ENCODE measurements around the gene TRMT44.
A peak's percentile ranks its signal among the peaks of the same experiment; 100 is the strongest.

The TRMT44 gene

DNA sequence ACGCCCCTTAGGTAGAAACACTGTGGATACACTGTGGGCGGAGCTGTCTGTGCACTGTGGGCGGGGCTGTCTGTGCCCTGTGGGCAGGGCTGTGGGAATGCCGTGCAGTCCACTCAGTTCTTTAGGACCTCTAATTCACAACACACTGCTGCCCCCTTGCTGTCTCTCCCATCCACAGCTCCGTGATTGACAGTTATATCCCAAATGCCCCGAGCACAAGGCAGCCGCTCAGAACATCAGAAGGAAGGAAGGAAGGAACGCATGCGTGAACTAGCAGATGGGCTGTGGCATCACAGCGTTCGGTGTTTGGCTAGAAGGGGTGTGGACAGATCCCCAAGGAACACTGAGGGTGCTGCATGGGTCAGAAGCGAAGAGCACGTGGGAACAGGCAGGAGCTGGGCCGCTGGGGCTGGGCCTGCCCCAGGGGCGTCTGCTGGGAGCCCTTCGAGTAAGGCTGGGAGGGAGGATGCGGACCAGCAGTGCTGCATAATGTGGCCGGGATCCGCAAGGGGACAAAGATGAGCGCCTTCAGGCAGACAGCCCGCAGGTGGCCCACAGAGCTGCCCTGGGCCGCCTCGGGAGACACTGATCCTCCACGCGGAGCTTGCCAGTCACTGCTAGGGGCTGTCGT lies 29.8 kb upstream of the TRMT44 start:
- POLR2A ChIA-PET, result interaction anchor here (1.4 kb wide), 1 partner anchor 169 kb away, joined by 4 read pairs; no protein-coding TSS in a partner anchor
- H3K4me3 ChIP-seq (ENCODE audit: control insufficient read depth in 1 of 7, extremely low read depth in 1 of 7, insufficient read depth in 4 of 7, low read depth in 2 of 7, low read length in 6 of 7), result no peak overlapping the region
- no peaks in the 10 kb centered on the region for H3K9me3 ChIP-seq (ENCODE audit: control extremely low read depth in 1 of 5, control insufficient read depth in 4 of 5, insufficient read depth in 2 of 5, low read depth in 1 of 5, low read length in 4 of 5)
- peaks cover 0 to 12% (median 2%) of the 10 kb centered on the region in 4 experiments for H3K4me1 ChIP-seq (ENCODE audit: control extremely low read depth in 1 of 4, control insufficient read depth in 4 of 4, insufficient read depth in 4 of 4, low read length in 3 of 4)
- H3K27ac ChIP-seq (ENCODE audit: insufficient read depth in 1 of 2, low read depth in 1 of 2, low read length in 2 of 2, poor library complexity in 1 of 2, severe bottlenecking in 2 of 2), result no peak overlapping the region
- H3K36me3 ChIP-seq (ENCODE audit: control insufficient read depth in 4 of 4, insufficient read depth in 4 of 4, low read length in 3 of 4), result peaks cover 4 to 59% (median 34%) of the 10 kb centered on the region in 4 experiments
- H3K27me3 ChIP-seq (replicated peaks in 2 of 5; ENCODE audit: control insufficient read depth in 4 of 5, insufficient read depth in 5 of 5, low read length in 4 of 5), result no peaks in the 10 kb centered on the region
- DNase-seq, result peak; percentile 61 to 71 (median 61)
- 74% methylated on average over 24 of the region's 26 CpGs for WGBS (ENCODE audit: insufficient coverage)
- CTCF ChIA-PET, result interaction anchor here (0.6 to 4.3 kb wide), 15 partner anchors 9 to 234 kb away, joined by 3 to 28 read pairs (median 5); no protein-coding TSS in a partner anchor

DNA sequence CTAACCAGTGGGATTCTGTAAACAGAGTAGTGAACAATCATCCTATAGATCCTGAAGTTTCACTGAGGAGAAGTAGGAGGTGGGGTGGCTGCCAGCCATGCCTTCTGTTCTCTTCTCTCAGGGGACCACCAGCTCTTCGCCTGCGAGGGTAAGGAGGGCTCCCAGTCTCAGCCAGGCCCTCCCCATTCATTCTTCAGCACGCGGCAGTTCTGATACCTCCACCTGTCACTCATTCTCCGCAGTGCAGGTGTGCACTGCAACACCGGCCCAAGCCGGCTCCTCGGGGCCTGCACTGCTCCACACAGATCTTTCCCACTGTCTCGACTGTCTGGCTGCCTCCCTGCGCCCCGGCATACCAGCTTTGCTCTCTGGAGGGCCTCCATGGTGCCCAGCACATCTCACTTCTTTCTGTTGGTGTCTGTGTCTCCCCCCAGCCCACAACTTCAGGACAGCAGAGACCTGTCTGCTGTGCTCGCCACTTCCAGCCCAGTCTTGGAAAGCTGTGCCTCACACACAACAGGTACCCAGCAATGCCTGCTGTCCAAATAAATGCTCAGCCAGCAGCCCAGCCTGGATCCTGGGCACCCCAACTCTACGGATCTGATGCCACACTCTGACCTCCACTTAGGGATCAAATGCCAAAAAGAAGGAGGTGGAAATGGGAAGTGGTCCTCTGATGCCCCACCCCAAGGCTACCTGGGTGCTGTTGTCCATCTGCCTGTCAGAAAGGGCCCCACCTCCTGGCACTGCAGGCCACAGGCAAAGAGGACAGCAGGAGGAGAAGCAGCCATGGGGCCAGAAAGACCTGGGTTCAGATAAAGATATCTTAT lies 29.0 kb upstream of the TRMT44 start:
- H3K36me3 ChIP-seq (ENCODE audit: control insufficient read depth in 4 of 4, insufficient read depth in 4 of 4, low read length in 3 of 4), result peaks cover 3 to 58% (median 34%) of the 10 kb centered on the region in 4 experiments
- no peak overlapping the region for H3K27ac ChIP-seq (ENCODE audit: insufficient read depth in 1 of 2, low read depth in 1 of 2, low read length in 2 of 2, poor library complexity in 1 of 2, severe bottlenecking in 2 of 2)
- DNase-seq, result no peak
- POLR2A ChIA-PET, result interaction anchor here (1.4 kb wide), 1 partner anchor 169 kb away, joined by 4 read pairs; no protein-coding TSS in a partner anchor
- no peak overlapping the region for H3K4me3 ChIP-seq (ENCODE audit: control insufficient read depth in 1 of 7, extremely low read depth in 1 of 7, insufficient read depth in 4 of 7, low read depth in 2 of 7, low read length in 6 of 7)
- H3K4me1 ChIP-seq (ENCODE audit: control extremely low read depth in 1 of 4, control insufficient read depth in 4 of 4, insufficient read depth in 4 of 4, low read length in 3 of 4), result peaks cover 0 to 12% (median 2%) of the 10 kb centered on the region in 4 experiments
- WGBS (ENCODE audit: insufficient coverage), result 100% methylated on average over 11 of the region's 13 CpGs
- H3K9me3 ChIP-seq (ENCODE audit: control extremely low read depth in 1 of 5, control insufficient read depth in 4 of 5, insufficient read depth in 2 of 5, low read depth in 1 of 5, low read length in 4 of 5), result no peaks in the 10 kb centered on the region
- no peaks in the 10 kb centered on the region for H3K27me3 ChIP-seq (replicated peaks in 2 of 5; ENCODE audit: control insufficient read depth in 4 of 5, insufficient read depth in 5 of 5, low read length in 4 of 5)
- CTCF ChIA-PET, result interaction anchor here (0.6 to 3.8 kb wide), 10 partner anchors 9 to 235 kb away, joined by 3 to 28 read pairs (median 4); no protein-coding TSS in a partner anchor

DNA sequence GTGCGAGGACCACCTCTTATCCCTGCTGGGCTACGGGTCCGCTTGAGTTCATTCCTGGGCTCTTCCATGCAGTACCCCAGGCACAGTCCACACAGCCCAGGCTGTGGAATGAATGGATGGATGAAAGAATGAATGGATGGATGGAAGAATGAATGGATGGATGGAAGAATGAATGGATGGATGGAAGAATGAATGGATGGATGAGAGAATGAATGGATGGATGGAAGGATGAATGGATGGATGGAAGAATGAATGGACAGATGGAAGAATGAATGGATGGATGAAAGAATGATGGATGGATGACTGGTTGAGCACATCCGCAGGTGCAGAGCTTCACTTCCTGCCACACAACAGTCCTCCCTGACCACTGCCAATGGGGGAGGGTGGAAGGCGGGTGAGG lies 28.3 kb upstream of the TRMT44 start:
- POLR2A ChIA-PET, result no interaction called here
- H3K36me3 ChIP-seq (ENCODE audit: control insufficient read depth in 4 of 4, insufficient read depth in 4 of 4, low read length in 3 of 4), result peaks cover 3 to 55% (median 33%) of the 10 kb centered on the region in 4 experiments
- H3K4me1 ChIP-seq (ENCODE audit: control extremely low read depth in 1 of 4, control insufficient read depth in 4 of 4, insufficient read depth in 4 of 4, low read length in 3 of 4), result peaks cover 0 to 12% (median 7%) of the 10 kb centered on the region in 4 experiments
- H3K27ac ChIP-seq (ENCODE audit: insufficient read depth in 1 of 2, low read depth in 1 of 2, low read length in 2 of 2, poor library complexity in 1 of 2, severe bottlenecking in 2 of 2), result no peak overlapping the region
- H3K9me3 ChIP-seq (ENCODE audit: control extremely low read depth in 1 of 5, control insufficient read depth in 4 of 5, insufficient read depth in 2 of 5, low read depth in 1 of 5, low read length in 4 of 5), result no peaks in the 10 kb centered on the region
- H3K4me3 ChIP-seq (ENCODE audit: control insufficient read depth in 1 of 7, extremely low read depth in 1 of 7, insufficient read depth in 4 of 7, low read depth in 2 of 7, low read length in 6 of 7), result no peak overlapping the region
- no peaks in the 10 kb centered on the region for H3K27me3 ChIP-seq (replicated peaks in 2 of 5; ENCODE audit: control insufficient read depth in 4 of 5, insufficient read depth in 5 of 5, low read length in 4 of 5)
- WGBS (ENCODE audit: insufficient coverage), result 89% methylated on average over 3 of the region's 5 CpGs
- DNase-seq, result no peak
- CTCF ChIA-PET, result no interaction called here

- peaks cover 0 to 13% (median 10%) of the 10 kb centered on the region in 4 experiments for H3K4me1 ChIP-seq (ENCODE audit: control extremely low read depth in 1 of 4, control insufficient read depth in 4 of 4, insufficient read depth in 4 of 4, low read length in 3 of 4)
- ChIA-PET POLR2A (no interaction called here), CTCF (interaction anchor here (1.4 to 4.2 kb wide), 2 partner anchors 7 to 14 kb away, joined by 5 to 22 read pairs; no protein-coding TSS in a partner anchor)
- peaks cover 0 to 40% (median 28%) of the 10 kb centered on the region in 4 experiments for H3K36me3 ChIP-seq (ENCODE audit: control insufficient read depth in 4 of 4, insufficient read depth in 4 of 4, low read length in 3 of 4)
- no peak overlapping the region for H3K27ac ChIP-seq (ENCODE audit: insufficient read depth in 1 of 2, low read depth in 1 of 2, low read length in 2 of 2, poor library complexity in 1 of 2, severe bottlenecking in 2 of 2)
- no peaks in the 10 kb centered on the region for H3K27me3 ChIP-seq (replicated peaks in 2 of 5; ENCODE audit: control insufficient read depth in 4 of 5, insufficient read depth in 5 of 5, low read length in 4 of 5)
- DNase-seq, result no peak
- H3K9me3 ChIP-seq (ENCODE audit: control extremely low read depth in 1 of 5, control insufficient read depth in 4 of 5, insufficient read depth in 2 of 5, low read depth in 1 of 5, low read length in 4 of 5), result no peaks in the 10 kb centered on the region
- WGBS (ENCODE audit: insufficient coverage), result no CpG with 5 or more reads among the region's 2 CpGs
- H3K4me3 ChIP-seq (ENCODE audit: control insufficient read depth in 1 of 7, extremely low read depth in 1 of 7, insufficient read depth in 4 of 7, low read depth in 2 of 7, low read length in 6 of 7), result no peak overlapping the region
Observed at GRCh38 chr4:8414377-8414776, 26.2 kb upstream of the TRMT44 start.

- Histone ChIP-seq H3K4me1 (ENCODE audit: control extremely low read depth in 1 of 4, control insufficient read depth in 4 of 4, insufficient read depth in 4 of 4, low read length in 3 of 4) (peaks cover 0 to 13% (median 2%) of the 10 kb centered on the region in 4 experiments), H3K9me3 (ENCODE audit: control extremely low read depth in 1 of 5, control insufficient read depth in 4 of 5, insufficient read depth in 2 of 5, low read depth in 1 of 5, low read length in 4 of 5) (no peaks in the 10 kb centered on the region), H3K4me3 (ENCODE audit: control insufficient read depth in 1 of 7, extremely low read depth in 1 of 7, insufficient read depth in 4 of 7, low read depth in 2 of 7, low read length in 6 of 7) (no peak overlapping the region), H3K27ac (ENCODE audit: insufficient read depth in 1 of 2, low read depth in 1 of 2, low read length in 2 of 2, poor library complexity in 1 of 2, severe bottlenecking in 2 of 2) (no peak overlapping the region), H3K27me3 (replicated peaks in 2 of 5; ENCODE audit: control insufficient read depth in 4 of 5, insufficient read depth in 5 of 5, low read length in 4 of 5) (no peaks in the 10 kb centered on the region), H3K36me3 (ENCODE audit: control insufficient read depth in 4 of 4, insufficient read depth in 4 of 4, low read length in 3 of 4) (peaks cover 0 to 28% (median 22%) of the 10 kb centered on the region in 4 experiments)
- WGBS (ENCODE audit: insufficient coverage), result 62% methylated on average over 5 of the region's 11 CpGs
- ChIA-PET POLR2A (no interaction called here), CTCF (interaction anchor here (0.6 to 4.2 kb wide), 6 partner anchors 10 to 150 kb away, joined by 3 to 22 read pairs (median 6); no protein-coding TSS in a partner anchor)
- peak in 2 of 3 donors; percentile 45 to 72 for DNase-seq
Observed at GRCh38 chr4:8417071-8417614, 23.4 kb upstream of the TRMT44 start.

GRCh38 chr4:8419222-8420041 lies 21.1 kb upstream of the TRMT44 start:
- Histone ChIP-seq H3K27me3 (replicated peaks in 2 of 5; ENCODE audit: control insufficient read depth in 4 of 5, insufficient read depth in 5 of 5, low read length in 4 of 5) (no peaks in the 10 kb centered on the region), H3K36me3 (ENCODE audit: control insufficient read depth in 4 of 4, insufficient read depth in 4 of 4, low read length in 3 of 4) (peaks cover 0 to 17% (median 13%) of the 10 kb centered on the region in 4 experiments), H3K27ac (ENCODE audit: insufficient read depth in 1 of 2, low read depth in 1 of 2, low read length in 2 of 2, poor library complexity in 1 of 2, severe bottlenecking in 2 of 2) (no peak overlapping the region), H3K4me3 (ENCODE audit: control insufficient read depth in 1 of 7, extremely low read depth in 1 of 7, insufficient read depth in 4 of 7, low read depth in 2 of 7, low read length in 6 of 7) (no peak overlapping the region), H3K4me1 (ENCODE audit: control extremely low read depth in 1 of 4, control insufficient read depth in 4 of 4, insufficient read depth in 4 of 4, low read length in 3 of 4) (peaks cover 0 to 13% (median 2%) of the 10 kb centered on the region in 4 experiments), H3K9me3 (ENCODE audit: control extremely low read depth in 1 of 5, control insufficient read depth in 4 of 5, insufficient read depth in 2 of 5, low read depth in 1 of 5, low read length in 4 of 5) (no peaks in the 10 kb centered on the region)
- WGBS (ENCODE audit: insufficient coverage), result 95% methylated on average over 11 of the region's 12 CpGs
- no peak for DNase-seq
- ChIA-PET POLR2A (no interaction called here), CTCF (interaction anchor here (0.9 to 2.2 kb wide), 5 partner anchors 9 to 177 kb away, joined by 3 to 12 read pairs (median 4); no protein-coding TSS in a partner anchor)
